Amniotic epithelial cell (primary cell): ENCODE measurements around the gene TNFRSF12A.

Source experiments
- DNase-seq: peaks from one replicate; pipeline ENCODE4 v3.0.0-alpha.2; 2010; ENCODE audit warnings: low read depth

Gene TNFRSF12A, protein sequence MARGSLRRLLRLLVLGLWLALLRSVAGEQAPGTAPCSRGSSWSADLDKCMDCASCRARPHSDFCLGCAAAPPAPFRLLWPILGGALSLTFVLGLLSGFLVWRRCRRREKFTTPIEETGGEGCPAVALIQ

DNA sequence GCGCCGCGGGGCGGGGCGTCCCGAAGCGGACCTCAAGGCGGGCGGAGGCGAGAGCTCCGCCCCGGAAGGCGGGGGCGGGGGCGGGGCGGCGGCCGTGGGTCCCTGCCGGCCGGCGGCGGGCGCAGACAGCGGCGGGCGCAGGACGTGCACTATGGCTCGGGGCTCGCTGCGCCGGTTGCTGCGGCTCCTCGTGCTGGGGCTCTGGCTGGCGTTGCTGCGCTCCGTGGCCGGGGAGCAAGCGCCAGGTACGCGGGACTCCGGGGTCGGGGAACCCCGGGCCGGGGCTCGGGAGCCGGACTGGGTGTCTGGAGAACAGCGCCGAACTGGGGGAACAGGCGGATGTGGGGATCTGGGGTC, at the start of gene TNFRSF12A:
TNFRSF12A (plus strand) TSS at position 122 of the 357 bp plus-strand sequence; CDS start at position 152, 30 bp downstream.
- peak; percentile 51 for DNase-seq

DNA sequence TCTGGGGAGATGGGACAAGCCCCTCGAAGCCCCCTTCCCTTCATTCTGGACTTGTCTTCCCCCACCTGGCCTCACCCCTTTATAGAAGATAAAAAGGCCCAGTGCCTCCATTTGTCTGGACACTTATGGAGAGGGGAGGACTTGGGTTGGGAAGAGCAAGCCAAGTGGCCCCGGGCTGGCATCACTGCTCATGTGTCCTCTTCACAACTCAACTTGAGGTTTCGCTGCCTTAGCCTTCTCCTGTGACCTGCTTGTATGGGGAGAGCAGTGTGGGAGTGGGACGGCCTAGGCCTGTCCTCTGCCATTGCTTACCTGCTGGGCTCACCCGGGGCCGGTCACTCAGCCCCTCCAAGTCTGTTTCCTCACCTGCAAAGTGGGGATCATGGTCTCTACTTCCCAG, 49.6 kb upstream of the TNFRSF12A start:
- DNase-seq: no peak

DNA sequence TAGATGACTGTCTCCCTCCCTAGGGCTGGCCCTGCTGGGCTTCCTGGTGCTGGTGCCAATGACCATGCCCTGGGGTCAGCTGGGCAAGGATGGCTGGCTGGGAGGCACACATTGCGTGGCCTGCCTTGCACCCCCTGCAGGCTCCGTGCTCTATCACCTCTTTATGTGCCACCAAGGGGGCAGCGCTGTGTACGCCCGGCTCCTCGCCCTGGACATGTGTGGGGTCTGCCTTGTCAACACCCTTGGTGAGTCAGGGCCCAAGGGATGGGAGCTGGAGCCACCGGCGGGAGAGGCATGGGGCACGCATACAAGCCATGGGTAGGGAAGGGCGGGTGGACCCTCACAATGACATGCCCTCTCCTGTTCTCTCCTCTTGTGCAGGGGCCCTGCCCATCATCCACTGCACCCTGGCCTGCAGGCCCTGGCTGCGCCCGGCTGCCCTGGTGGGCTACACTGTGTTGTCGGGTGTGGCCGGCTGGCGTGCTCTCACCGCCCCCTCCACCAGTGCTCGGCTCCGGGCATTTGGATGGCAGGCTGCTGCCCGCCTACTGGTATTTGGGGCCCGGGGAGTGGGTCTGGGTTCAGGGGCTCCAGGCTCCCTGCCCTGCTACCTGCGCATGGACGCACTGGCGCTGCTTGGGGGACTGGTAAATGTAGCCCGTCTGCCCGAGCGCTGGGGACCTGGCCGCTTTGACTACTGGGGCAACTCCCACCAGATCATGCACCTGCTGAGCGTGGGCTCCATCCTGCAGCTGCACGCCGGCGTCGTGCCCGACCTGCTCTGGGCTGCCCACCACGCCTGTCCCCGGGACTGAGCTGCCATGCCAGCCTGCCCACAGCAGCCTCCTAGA, 48.8 kb upstream of the TNFRSF12A start:
- DNase-seq: no peak

DNA sequence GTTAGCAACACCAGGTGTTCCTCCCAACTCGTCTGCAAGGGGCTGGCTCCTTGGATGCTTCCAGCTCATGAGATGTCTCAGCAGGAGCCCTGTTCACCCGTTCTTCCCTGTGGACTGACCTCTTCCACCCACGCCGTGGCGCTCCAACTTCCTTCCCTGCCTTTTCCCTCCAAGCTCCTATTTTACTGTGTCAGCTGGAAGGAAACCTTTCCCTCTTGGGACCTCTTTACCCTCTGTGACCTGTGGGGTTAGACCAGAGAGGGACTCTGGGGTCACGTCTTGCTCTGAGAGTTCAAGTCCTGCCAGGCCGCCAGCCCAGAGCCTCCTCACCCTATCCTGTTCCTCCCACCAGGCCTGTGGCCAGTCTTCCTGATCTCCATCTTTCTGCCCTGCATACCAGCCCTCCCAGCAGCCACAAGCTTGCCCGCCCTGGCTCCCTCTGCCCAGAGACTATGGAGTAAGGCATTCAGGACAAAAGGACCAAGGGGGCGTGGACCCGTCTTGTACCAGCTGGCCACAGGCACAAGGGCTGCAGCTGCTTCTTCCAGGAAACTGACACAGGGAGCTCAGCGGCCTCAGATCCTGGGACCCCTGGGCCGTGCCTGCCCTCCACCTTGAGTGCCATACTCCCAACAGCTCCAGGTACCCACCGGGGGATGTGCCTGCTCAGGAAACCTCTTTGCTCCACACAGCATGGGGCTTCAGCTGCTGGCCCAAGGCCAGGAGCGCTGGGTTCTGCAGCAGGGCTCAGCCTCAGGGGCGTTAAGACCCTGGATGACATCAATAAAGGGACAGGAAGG, 48.0 kb upstream of the TNFRSF12A start:
- no peak for DNase-seq

DNA sequence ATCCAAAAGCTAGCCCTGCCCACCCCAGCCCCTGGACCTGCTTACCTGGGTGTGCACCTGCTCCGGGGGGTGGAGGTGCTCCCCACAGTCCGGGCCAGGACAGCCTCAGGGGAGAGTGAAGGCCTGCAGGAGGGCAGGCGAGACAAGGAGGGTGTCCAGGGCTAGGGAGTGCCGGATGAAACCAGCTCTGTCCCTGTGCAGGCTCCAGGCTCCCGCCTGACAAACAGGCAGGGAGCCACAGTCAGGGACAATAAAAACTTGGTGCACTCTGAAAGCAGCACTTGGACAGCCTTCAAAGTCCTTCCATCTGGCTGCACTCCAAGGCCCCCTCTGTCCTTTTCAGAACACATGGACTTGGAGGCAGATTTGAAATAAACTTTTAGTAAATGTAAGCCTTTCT, 47.1 kb upstream of the TNFRSF12A start:
- no peak for DNase-seq

DNA sequence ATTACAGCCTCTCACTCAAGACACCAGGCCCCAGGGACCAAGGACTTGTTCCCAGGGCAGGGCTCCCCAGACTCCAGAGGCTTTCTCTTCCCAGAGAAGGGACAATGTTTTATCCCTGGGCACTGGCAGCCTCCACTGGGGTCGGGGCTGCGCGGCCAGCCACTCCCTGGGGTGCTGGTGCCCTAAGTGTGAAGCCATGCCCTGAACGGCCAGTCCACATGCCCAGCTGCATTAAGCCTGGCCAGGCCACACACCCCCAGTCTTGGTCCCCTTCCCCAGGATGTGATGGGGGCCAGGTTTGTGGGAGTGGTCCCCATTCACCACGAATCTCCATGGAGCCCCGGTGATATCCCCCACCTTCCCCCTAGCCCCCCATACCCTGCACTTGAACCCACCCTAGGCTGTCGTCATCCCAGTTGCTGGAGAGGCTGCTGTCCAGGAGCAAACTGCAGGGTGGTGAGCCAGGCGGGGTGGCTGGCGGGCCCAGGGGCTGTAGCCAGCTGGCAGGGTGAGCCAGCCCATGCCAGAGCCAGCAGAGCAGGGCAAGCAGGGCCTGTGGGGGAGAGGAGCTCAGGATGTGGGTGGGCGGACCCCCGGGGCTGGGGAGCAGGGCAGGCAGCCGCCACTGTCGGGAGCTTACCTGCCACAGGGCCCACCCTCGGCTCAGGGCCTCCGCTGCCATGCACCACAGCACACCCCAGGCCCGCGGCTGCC, 46.4 kb upstream of the TNFRSF12A start:
- no peak for DNase-seq

DNA sequence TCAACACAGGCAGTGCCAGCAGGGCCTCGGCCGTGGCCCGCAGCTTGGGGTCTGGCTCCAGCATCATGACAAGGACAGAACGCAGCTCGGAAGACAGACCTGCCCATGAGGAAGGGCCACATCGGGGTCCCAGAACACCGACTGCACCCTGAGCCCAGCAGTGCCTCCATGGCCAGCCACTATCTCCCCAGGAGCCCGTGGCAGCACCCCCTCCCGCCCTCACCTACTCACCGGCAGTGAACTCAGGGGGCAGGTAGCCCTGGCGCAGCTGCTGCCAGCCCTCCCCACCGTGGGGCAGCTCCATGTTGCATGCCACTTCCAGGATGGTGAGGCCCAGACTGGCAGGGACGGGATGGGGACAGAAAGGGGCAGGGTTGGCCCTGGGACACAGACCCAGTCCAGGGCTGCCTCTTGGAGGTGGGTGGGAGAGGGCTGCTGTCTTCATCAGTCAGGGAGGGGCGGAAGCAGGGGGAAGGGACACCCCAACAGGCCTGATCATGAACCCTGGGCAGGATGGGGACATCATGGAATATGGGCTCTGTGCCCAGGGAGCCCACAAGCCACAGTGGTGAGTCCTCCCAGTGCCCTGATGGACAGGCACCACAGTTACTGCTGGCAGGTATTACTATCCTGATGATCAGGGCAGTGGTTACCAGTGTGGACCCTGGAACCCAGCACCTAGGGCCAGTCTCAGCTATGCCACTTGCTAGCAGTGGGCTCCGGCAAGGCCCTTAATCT, 45.7 kb upstream of the TNFRSF12A start:
- DNase-seq: no peak

DNA sequence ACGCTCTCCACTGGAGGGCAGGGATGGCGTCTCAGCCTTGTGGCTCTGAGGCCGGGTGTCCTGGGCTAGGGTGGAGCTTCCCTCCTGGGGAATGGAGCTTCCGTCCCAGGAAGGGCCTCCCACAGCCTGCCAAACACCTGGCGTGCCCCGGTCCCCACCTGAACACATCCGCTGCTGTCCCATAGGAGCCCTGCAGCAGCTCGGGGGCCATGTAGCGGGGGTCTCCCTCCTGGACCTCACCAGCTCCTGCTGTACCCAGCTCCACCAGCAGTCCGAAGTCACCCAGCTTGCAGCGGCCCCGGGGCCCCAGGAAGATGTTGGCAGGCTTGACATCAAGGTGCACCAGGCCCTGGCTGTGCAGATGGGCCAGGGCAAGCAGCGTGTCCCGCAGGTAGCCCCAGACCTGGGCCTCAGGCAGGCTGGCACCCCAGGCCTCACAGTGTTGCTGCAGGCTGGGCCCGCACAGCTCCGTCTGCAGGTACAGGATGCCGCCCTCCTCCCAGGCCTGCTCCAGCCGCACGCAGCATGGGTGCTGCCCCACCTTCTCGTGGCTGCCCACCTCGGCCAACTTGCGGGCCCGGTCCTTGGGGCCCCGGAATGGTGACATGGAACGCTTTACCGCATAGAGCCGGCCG, 44.9 kb upstream of the TNFRSF12A start:
- DNase-seq: no peak

DNA sequence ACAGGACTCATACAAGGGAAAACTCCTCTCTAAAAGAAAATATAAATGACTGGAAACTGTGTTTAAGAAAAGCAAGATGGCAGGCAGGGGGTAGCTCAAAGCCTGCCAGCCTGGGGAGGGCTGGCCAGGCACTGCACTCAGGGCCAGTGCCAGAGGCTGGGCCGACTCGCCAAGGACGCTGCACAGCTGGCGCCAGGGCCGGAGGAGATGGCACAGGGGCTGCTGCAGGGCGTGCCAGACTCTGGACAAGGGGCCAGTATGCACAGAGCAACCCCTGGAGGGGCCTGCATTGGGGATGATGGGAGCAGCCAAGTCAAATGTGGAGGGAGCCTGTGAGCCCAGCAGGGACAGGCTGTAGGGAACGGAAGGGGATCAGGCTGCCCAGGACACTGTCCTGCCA, 44.0 kb upstream of the TNFRSF12A start:
- DNase-seq: no peak

DNA sequence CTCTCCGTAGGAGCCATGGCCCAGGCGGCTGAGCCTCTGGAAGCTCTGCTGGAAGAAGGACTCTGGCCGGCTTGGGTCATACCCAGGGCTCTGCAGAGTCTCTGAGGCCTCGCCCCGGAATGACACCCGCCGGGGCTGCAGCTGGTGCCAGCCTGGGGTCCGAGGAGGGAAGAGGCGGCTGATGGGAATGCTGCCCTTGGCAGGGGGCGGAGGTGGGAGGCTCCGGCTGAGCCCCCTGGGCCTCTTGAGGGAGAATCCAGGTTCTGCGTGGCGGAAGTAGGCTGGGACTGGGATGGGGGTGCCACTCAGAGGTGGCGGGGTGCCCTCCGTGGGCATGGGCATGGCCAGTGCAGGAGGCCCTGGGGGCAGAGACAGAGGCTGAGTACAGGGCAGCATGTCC, 43.5 kb upstream of the TNFRSF12A start:
- DNase-seq: no peak

DNA sequence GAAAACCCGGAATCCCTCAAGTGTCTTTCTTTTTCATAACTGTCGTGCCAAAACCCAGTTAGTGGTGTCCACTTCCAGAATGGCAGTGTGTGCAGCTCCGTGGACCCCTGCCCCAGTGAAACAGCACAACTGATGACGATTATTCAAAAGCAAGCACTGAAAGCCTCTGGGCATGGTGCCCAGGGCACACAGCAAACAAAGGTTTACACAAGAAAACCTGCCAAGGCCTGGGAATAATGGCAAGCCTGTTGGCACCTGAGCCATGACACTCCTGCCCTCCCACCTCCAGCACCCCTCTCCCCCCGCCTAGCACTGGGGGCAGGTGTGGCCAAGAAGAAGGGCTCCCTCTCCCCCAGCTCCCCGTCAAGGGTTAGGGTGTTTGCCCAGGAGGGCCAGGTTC, 42.7 kb upstream of the TNFRSF12A start:
- no peak for DNase-seq

DNA sequence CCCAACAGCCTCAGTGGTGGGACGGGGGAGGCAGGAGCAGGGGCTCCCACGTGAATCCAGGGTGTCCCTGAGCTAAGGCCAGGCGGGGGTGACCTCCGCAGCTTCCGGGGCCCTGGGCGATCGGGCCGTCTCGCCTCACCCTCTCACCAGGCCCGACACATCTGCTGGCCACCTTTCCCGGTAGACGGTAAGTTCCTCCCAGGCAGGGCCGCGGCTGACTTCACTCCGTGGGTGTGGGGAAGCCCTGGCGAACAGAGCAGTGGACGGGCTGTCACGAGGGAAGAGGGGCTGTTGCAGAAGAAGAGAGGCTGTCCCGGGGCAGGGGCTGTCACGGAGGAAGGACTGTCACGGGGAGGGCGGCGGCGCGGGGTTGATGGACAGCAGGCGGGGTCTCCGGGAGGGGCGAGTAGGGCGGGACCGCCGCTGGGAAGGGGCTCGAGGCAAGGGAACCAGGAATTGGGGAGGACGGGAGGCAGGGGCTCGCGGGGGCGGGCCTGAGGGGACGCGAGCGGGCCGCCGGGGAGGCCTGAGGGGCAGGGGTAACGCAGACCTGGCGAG, 40.4 kb upstream of the TNFRSF12A start:
- no peak for DNase-seq

DNA sequence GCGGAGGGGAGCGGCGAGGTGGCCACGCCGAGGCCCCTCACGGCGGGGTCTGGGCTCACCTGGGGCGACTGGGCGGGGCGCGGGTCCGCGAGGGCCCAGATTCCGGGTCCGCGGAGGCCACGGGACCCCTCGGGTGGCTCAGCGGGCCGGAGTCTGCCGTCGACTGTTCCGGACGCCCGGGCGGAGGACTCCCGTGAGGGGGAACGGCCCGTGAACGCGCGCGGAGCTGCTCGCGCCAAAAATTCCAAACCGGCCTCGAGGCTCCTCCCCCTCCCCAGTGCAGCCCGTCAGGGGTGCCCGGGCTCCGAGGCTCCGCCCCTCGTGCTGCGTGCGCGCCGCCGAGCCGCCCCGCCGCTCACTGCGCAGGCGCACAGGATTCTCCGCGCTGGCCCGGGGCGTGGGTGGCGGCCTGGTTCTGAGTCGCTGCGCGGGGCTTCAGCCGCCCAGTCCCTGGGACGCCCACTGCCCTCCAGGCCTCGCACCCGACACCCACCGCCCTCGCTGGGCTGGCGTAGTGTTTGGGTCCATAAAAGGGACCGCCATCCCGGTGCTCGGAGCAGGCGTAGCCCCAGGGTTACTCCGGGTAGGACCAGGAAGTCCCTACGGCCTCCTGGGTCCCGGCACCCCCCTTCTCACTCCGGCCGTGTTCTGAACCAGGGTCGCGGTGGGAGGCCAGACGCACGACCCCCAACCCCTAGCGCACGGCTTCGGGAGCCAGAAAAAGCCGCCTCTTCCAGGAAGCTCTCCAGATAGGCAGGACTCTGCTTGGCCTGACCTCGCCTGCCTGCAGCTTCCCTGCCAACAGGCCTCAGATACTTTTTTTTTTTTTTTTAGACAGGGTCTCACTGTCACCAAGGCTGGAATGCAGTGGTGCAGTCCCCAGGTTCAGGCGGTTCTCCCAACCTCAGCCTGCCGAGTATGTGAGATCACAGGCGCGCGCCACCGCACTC, 39.7 kb upstream of the TNFRSF12A start, which contains the start of gene PKMYT1:
PKMYT1 (minus strand) TSS at position 220 of the 950 bp plus-strand sequence. CDS start 789 bp downstream, outside the sequence.
- peak; percentile 57 for DNase-seq

DNA sequence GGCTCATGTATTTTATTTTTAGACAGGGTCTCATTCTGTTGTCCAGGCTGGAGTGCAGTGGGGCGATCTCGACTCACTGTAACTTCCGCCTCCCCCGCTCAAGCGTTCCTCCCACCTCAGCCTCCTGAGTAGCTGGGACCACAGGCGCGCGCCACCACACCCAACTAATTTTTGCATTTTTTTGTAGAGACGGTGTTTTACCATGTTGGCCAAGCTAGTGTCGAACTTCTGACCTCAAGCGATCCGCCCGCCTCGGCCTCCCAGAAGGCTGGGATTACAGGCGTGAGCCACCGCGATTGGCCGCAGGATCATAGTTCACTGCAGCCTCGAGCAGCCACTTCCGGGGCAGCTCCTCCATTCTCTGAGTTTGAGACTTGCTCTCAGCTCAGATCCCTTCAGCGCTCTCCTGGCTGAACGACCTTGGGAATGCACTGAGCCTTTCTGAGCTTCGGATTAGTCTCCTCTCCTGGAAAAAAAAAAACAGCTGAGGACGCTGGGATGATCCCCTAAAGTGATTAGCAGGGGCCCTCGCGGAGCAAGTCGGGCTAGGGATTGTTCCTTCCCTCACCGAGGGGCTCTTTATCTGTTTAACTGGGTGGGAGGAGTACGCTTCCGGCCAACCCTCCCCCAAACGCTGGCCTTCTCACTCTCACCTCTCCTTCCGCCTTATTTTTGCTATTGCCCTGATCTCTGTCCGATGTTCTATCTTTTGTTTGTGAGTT, 38.8 kb upstream of the TNFRSF12A start:
- DNase-seq: peak; percentile 47

DNA sequence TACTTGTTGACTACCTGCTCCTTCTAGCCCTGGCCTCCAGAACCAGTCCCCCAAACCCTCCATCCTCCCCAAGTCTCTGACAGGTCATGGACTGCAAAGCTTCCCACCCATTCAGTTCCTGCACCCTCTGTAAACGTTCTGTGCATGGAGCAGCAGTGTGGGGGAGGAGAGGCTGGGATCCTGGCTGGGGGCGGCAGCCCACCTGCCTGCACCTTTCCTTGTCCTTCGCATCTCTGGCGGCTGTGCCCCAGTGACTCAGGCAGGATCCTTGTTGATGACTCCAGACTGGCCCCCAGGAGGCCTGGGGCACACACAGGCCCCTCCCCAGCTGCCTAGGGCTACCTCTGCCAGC, 38.3 kb upstream of the TNFRSF12A start:
- no peak for DNase-seq

DNA sequence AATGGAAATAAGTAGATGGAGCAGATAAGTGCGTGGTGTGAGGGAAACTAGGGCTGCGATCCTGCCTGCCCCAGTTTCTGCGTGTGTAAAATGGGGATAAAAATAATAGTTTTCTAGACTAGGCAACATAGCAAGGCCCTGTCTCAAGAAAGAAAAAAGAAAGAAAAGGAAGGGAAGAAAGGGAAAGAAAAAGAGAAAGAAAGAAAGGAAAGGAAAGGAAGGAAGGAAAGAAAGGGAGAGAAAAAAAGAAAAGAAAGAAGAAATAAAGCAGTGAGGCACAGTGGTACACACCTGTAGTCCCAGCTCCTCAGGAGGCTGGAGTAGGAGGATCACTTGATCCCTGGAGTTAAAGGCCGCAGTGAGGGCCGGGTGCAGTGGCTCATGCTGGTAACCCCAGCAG, 37.8 kb upstream of the TNFRSF12A start:
- DNase-seq: no peak

DNA sequence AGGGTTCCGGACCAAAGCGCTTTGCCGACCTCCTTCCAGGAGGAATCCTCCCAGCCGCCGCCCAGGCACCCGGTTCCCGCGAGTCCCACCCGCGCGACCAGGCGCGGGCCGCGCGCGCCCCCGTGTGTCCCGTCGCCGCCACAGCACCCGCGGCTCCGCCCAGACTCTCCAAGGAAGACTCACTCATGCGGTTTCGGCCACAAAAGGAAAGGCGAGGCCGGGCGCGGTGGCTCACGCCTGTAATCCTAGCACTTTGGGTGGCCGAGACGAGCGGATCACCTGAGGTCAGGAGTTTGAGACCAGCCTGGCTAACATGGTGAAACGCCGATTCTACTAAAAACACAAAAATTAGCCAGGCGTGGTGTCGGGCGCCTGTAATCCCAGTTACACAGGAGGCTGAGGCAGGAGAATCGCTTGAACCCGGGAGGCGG, 36.4 kb upstream of the TNFRSF12A start:
- DNase-seq: peak; percentile 62

DNA sequence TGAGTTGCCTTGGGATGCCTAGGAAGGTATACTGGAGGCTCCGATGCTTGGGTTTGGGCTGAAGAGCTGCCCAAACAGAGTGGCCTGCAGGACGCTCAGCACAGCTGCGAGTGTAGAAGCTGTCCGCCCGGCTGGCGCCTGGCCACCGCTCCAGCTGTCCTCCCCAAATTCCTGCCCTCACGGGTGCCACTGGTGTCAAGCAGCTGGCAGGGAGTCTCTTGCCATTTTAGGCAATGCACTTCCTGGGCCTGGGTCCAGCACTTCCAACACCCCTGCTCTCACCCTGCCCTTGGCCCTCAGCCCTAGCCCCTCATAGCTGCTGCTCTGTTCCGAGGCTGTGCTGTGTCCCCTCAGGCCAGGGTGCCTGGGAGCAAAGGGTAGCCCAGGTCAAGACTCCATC, 34.7 kb upstream of the TNFRSF12A start:
- DNase-seq: no peak

DNA sequence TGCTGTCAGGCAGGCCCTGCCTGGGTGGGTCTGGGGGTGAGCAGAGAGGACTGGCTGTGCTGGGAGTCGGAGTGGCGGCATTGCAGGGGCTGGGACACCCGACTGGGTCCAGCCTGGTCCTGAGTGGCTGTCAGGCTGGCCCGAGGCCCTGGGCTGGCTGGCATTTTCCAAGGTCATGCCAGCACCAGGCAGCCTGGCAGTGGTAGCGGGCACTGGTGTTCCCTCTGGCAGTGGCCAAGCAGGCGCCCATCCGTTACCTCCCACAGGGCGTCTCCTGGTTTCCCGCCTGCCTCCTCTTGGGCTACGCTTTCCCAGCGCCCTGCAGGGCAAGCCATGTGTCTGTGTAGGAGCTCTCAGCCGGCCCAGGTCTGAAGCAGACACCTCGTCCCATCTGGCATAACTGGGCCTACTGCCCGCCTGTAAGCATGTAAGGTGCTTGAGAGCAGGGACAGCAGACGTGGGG, 34.2 kb upstream of the TNFRSF12A start:
- no peak for DNase-seq
